HEK293 (cell line): ENCODE data around the gene MED25.

ENCODE experiments used
- TCF7L2 ChIP-seq: IDR thresholded peaks from 2 replicates; pipeline ENCODE4 v1.6.1; 2011; ENCODE audit warnings: low read depth, mild to moderate bottlenecking, inconsistent platforms, low read length, moderate library complexity, borderline replicate concordance
- ZNF514 ChIP-seq: fragments of 450-650 bp; formaldehyde crosslinking; IDR thresholded peaks from 2 replicates; pipeline ENCODE4 v1.5.1; 2016; ENCODE audit warnings: missing biosample characterization, missing genetic modification characterization
- TF ChIP-seq, protein P1 (sequence below): fragments of 450-650 bp; formaldehyde crosslinking; IDR thresholded peaks from 2 replicates; pipeline ENCODE4 v1.5.1; 2016; ENCODE audit warnings: missing biosample characterization, missing genetic modification characterization

DNA sequence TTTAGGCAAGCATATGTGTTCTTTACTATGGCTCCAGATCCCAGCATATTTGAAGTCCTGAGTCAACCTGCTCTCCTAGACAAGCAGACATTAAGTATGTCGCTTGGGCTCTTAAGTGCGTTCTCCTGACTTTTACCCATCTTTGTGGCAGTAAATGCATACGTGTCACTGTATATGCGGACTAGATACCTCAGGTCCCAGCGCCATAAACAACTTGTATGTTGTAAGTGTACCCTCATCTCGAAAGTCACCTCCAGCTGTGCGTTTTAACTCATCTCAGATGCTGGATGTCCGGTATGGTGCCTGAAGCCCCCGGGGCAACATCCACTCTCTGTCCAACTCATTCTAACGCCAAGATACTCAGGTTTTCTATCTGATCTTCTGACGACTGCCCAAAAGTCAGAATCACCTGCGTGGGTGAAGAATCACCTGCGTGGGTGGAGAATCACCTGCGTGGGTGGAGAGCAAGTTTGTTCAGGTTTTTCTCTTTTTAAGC, 34.6 kb downstream of the MED25 start:
- TF ChIP-seq ZNF514 (tag by site-specific recombination) (no peak), TCF7L2 (no peak)
- TF ChIP-seq, protein P1, sequence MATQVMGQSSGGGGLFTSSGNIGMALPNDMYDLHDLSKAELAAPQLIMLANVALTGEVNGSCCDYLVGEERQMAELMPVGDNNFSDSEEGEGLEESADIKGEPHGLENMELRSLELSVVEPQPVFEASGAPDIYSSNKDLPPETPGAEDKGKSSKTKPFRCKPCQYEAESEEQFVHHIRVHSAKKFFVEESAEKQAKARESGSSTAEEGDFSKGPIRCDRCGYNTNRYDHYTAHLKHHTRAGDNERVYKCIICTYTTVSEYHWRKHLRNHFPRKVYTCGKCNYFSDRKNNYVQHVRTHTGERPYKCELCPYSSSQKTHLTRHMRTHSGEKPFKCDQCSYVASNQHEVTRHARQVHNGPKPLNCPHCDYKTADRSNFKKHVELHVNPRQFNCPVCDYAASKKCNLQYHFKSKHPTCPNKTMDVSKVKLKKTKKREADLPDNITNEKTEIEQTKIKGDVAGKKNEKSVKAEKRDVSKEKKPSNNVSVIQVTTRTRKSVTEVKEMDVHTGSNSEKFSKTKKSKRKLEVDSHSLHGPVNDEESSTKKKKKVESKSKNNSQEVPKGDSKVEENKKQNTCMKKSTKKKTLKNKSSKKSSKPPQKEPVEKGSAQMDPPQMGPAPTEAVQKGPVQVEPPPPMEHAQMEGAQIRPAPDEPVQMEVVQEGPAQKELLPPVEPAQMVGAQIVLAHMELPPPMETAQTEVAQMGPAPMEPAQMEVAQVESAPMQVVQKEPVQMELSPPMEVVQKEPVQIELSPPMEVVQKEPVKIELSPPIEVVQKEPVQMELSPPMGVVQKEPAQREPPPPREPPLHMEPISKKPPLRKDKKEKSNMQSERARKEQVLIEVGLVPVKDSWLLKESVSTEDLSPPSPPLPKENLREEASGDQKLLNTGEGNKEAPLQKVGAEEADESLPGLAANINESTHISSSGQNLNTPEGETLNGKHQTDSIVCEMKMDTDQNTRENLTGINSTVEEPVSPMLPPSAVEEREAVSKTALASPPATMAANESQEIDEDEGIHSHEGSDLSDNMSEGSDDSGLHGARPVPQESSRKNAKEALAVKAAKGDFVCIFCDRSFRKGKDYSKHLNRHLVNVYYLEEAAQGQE (tag by site-specific recombination), result no peak
